HUES6 (cell line): ENCODE data around the gene SLF2.

Experiments
- H3K27ac ChIP-seq: 2 replicates; pipeline ENCODE4 v1.7.0; 2013; ENCODE audit warnings: low read depth, mild to moderate bottlenecking, low read length, inconsistent platforms
- H3K27me3 ChIP-seq: 2 replicates; pipeline ENCODE4 v1.6.1; 2013; ENCODE audit warnings: low read length; ENCODE audit not compliant: control insufficient read depth, insufficient read depth
- H3K36me3 ChIP-seq: 2 replicates; pipeline ENCODE4 v1.6.1; 2013; ENCODE audit warnings: low read length; ENCODE audit not compliant: control insufficient read depth, insufficient read depth
- H3K4me1 ChIP-seq: 2 replicates; pipeline ENCODE4 v1.6.1; 2013; ENCODE audit warnings: low read length; ENCODE audit not compliant: control insufficient read depth, insufficient read depth
- H3K4me3 ChIP-seq: 2 replicates; pipeline ENCODE4 v1.5.1; 2013; ENCODE audit warnings: low read depth, low read length
- H3K9ac ChIP-seq: one replicate; pipeline ENCODE4 v1.6.1; 2013; ENCODE audit warnings: mild to moderate bottlenecking, low read length
- H3K9me3 ChIP-seq: 2 replicates; pipeline ENCODE4 v1.6.1; 2013; ENCODE audit warnings: low read depth, low read length; ENCODE audit not compliant: control insufficient read depth, insufficient read depth

Gene SLF2

GRCh38 chr10:100907175-100907574, 5.6 kb upstream of the SLF2 start:
- Histone ChIP-seq H3K27ac (no peak overlapping the region), H3K27me3 (no peaks in the 10 kb centered on the region), H3K4me1 (peaks cover 20% of the 10 kb centered on the region), H3K36me3 (no peaks in the 10 kb centered on the region), H3K9me3 (no peaks in the 10 kb centered on the region), H3K4me3 (no peak overlapping the region), H3K9ac (no peak overlapping the region)

- Histone ChIP-seq H3K4me1 (peaks cover 22% of the 10 kb centered on the region), H3K9ac (no peak overlapping the region)
These were observed 4.9 kb upstream of the SLF2 start for GRCh38 chr10:100907773-100908363.

GRCh38 chr10:100908378-100908777, 4.4 kb upstream of the SLF2 start:
- Histone ChIP-seq H3K27me3 (no peaks in the 10 kb centered on the region), H3K27ac (no peak overlapping the region), H3K36me3 (no peaks in the 10 kb centered on the region), H3K9me3 (no peaks in the 10 kb centered on the region), H3K4me3 (no peak overlapping the region), H3K9ac (no peak overlapping the region), H3K4me1 (peaks cover 22% of the 10 kb centered on the region)

More at GRCh38 chr10:100907773-100908363, 4.9 kb upstream of the SLF2 start:
- no peaks in the 10 kb centered on the region for H3K36me3 ChIP-seq
- H3K4me3 ChIP-seq: no peak overlapping the region
- no peaks in the 10 kb centered on the region for H3K27me3 ChIP-seq
- H3K9me3 ChIP-seq: no peaks in the 10 kb centered on the region
- H3K27ac ChIP-seq: no peak overlapping the region

- H3K27me3 ChIP-seq: no peaks in the 10 kb centered on the region
- H3K4me1 ChIP-seq: peaks cover 31% of the 10 kb centered on the region
- H3K36me3 ChIP-seq: no peaks in the 10 kb centered on the region
- H3K27ac ChIP-seq: no peak overlapping the region
- no peak overlapping the region for H3K4me3 ChIP-seq
- no peak overlapping the region for H3K9ac ChIP-seq
- H3K9me3 ChIP-seq: no peaks in the 10 kb centered on the region
These were observed 3.1 kb upstream of the SLF2 start for GRCh38 chr10:100909501-100910263.

GRCh38 chr10:100911472-100911871, 1.3 kb upstream of the SLF2 start:
- no peak overlapping the region for H3K9ac ChIP-seq
- no peaks in the 10 kb centered on the region for H3K9me3 ChIP-seq
- peaks cover 4% of the 10 kb centered on the region for H3K36me3 ChIP-seq
- no peaks in the 10 kb centered on the region for H3K27me3 ChIP-seq
- no peak overlapping the region for H3K4me3 ChIP-seq
- H3K4me1 ChIP-seq: peaks cover 31% of the 10 kb centered on the region
- H3K27ac ChIP-seq: no peak overlapping the region

GRCh38 chr10:100912013-100912604, 654 bp upstream of the SLF2 start:
- Histone ChIP-seq H3K4me3 (peak overlapping the region; percentile 98), H3K9me3 (no peaks in the 10 kb centered on the region), H3K36me3 (peaks cover 11% of the 10 kb centered on the region), H3K27ac (0 out of 2 replicates have a peak overlapping the region, but pooled peaks have one; percentile 3), H3K27me3 (no peaks in the 10 kb centered on the region), H3K4me1 (peaks cover 31% of the 10 kb centered on the region), H3K9ac (peak overlapping the region; percentile 85)

GRCh38 chr10:100913470-100913865, 705 bp downstream of the SLF2 start:
- Histone ChIP-seq H3K9me3 (no peaks in the 10 kb centered on the region), H3K27me3 (no peaks in the 10 kb centered on the region), H3K9ac (peak overlapping the region; percentile 95), H3K36me3 (peaks cover 24% of the 10 kb centered on the region), H3K4me1 (peaks cover 26% of the 10 kb centered on the region), H3K4me3 (peak overlapping the region; percentile 98), H3K27ac (no peak overlapping the region)

GRCh38 chr10:100917071-100917470, 4.3 kb downstream of the SLF2 start:
- peaks cover 12% of the 10 kb centered on the region for H3K4me1 ChIP-seq
- no peak overlapping the region for H3K27ac ChIP-seq
- H3K9ac ChIP-seq: no peak overlapping the region
- H3K36me3 ChIP-seq: peaks cover 52% of the 10 kb centered on the region
- H3K9me3 ChIP-seq: no peaks in the 10 kb centered on the region
- no peaks in the 10 kb centered on the region for H3K27me3 ChIP-seq
- H3K4me3 ChIP-seq: no peak overlapping the region

GRCh38 chr10:100923580-100923979, 10.8 kb downstream of the SLF2 start:
- peaks cover 3% of the 10 kb centered on the region; the same call in 1 of the 2 replicates for H3K4me1 ChIP-seq
- no peak overlapping the region for H3K4me3 ChIP-seq
- H3K27ac ChIP-seq: no peak overlapping the region
- H3K9me3 ChIP-seq: no peaks in the 10 kb centered on the region
- no peak overlapping the region for H3K9ac ChIP-seq
- peaks cover 81% of the 10 kb centered on the region for H3K36me3 ChIP-seq
- no peaks in the 10 kb centered on the region for H3K27me3 ChIP-seq

- Histone ChIP-seq H3K27me3 (no peaks in the 10 kb centered on the region), H3K4me3 (no peak overlapping the region), H3K9ac (no peak overlapping the region), H3K9me3 (no peaks in the 10 kb centered on the region), H3K4me1 (peaks cover 3% of the 10 kb centered on the region; the same call in 1 of the 2 replicates), H3K27ac (no peak overlapping the region), H3K36me3 (peaks cover 81% of the 10 kb centered on the region)
These were observed 14.5 kb downstream of the SLF2 start for GRCh38 chr10:100927266-100927665.

- Histone ChIP-seq H3K4me1 (peaks cover 3% of the 10 kb centered on the region; the same call in 1 of the 2 replicates), H3K36me3 (peaks cover 84% of the 10 kb centered on the region), H3K9ac (no peak overlapping the region), H3K4me3 (no peak overlapping the region), H3K9me3 (no peaks in the 10 kb centered on the region), H3K27ac (no peak overlapping the region), H3K27me3 (no peaks in the 10 kb centered on the region)
These were observed 15.3 kb downstream of the SLF2 start for GRCh38 chr10:100928039-100928438.
